HFFc6 (cell line): Measurements from ENCODE around the gene ANGPTL4. TPM values are rescaled to one million over a fixed set of nuclear protein-coding genes. Genes with fewer than 3 reads are reported as not detected.
"Not testable (repeated sequence)": the region's sequence is repeated elsewhere in the genome, so short reads cannot be mapped to it uniquely, and the experiment has no call there.

Source experiments
- DNase-seq: peaks from one replicate; pipeline ENCODE4 v3.0.0-alpha.2; 2018
- H3K27ac Mint-ChIP-seq: 2 replicates; pipeline ENCODE4 v1.8.0; 2020; ENCODE audit warnings: mild to moderate bottlenecking, mixed read lengths
- H3K27me3 Mint-ChIP-seq: 2 replicates; pipeline ENCODE4 v1.8.0; 2021; ENCODE audit warnings: mild to moderate bottlenecking, moderate library complexity, mixed read lengths; ENCODE audit not compliant: insufficient read depth
- H3K36me3 Mint-ChIP-seq: 2 replicates; pipeline ENCODE4 v1.8.0; 2021; ENCODE audit warnings: low read depth, mixed read lengths
- H3K4me1 Mint-ChIP-seq: 2 replicates; pipeline ENCODE4 v1.8.0; 2020; ENCODE audit warnings: low read depth, mixed read lengths
- H3K4me3 Mint-ChIP-seq: 2 replicates; pipeline ENCODE4 v1.8.0; 2020; ENCODE audit warnings: mild to moderate bottlenecking, moderate library complexity, mixed read lengths
- H3K9me3 Mint-ChIP-seq: 2 replicates; pipeline ENCODE4 v1.8.0; 2020; ENCODE audit warnings: mild to moderate bottlenecking, mixed read lengths
- CTCF ChIP-seq: fragments of 200-600 bp; sonication (generic); IDR thresholded peaks from 2 replicates; pipeline ENCODE4 v1.5.0; 2021; ENCODE audit warnings: antibody characterized with exemption, mild to moderate bottlenecking
- total RNA-seq, 6 experiments: library from RNA; stranded (reverse); fragmentation: NEBNext Ultra II Directional; extraction: Animal tissue kit (Norgen Biotek cat#: 25700); gene quantifications; 2 replicates in 1 of 6; 3 replicates in 5 of 6; pipeline ENCODE4 v1.2.3, GENCODE V29; 2021

The ANGPTL4 gene
- total RNA-seq, 6 experiments from 2014 or later, result 1.5 to 9.8 (median 2.0) TPM

DNA sequence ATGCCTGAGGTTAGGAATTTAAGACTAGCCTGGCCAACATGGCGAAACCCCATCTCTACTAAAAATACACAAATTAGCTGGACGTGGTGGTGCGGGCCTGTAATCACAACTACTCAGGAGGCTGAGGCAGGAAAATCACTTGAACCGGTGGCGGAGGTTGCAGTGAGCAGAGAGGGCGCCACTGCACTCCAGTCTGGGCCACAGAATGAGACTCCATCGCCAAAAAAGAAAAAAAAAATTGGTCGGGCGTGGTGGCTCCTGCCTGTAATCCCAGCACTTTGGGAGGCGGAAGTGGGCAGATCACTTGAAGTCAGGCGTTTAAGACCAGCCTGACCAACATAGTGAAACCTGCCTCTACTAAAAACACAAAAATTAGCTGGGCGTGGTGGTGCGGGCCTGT, 46.8 kb downstream of the ANGPTL4 start:
- H3K9me3 Mint-ChIP-seq, H3K4me3 Mint-ChIP-seq, DNase-seq, H3K36me3 Mint-ChIP-seq, H3K27me3 Mint-ChIP-seq, H3K27ac Mint-ChIP-seq: not testable (repeated sequence)
- peak; percentile 38; the same call in 1 of the 2 replicates for TF ChIP-seq CTCF
- H3K4me1 Mint-ChIP-seq, result peaks cover 11% of the 10 kb centered on the region; the same call in 1 of the 2 replicates

DNA sequence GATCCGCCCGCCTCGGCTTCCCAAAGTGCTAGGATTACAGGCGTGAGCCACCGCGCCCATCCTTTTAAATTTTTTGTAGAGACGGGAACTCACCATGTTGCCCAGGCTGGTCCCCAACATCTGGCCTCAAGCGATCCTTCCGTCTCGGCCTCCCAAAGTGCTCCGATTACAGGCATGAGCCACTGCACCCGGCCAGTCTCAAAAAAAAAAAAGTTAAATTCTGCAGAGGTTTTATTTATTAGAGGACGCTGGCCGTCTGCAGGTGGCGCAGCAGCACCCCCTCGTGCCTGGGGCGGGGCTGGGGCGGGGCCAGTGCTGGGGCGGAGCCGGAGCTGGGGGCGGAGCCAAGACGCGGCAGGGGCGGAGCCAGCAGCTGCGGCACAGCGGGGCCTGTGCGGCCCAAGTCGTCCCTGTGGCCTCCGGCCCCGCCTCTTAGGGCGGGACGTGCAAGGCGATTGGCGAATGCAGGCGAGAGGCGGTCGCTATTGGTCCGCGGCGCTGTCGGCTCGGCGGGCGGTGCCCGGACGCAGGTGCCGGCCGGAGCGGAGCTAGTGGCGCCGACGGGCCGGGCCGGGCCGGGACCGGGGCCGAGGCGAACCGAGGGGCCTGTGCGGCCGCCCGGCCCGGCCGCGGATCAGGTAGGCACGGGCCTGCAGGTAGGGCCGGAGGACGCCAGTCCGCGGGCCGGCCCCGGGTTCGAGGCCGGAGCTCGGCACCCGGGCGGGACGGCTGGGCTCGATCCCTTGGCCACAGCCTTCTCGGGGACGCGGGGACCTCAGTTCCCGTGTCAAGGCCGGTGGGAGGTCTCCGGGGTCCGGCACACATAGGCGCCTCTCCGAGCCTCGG, 49.1 kb downstream of the ANGPTL4 start, which contains the start of gene MARCHF2:
Gene MARCHF2, plus strand, starts transcription at position 523 of the 846 bp plus-strand sequence. CDS start 8,536 bp downstream, outside the sequence.
- Mint-ChIP-seq H3K9me3 (no peaks in the 10 kb centered on the region), H3K4me3 (peak within 1 kb of the TSS; percentile 75), H3K27me3 (peaks cover 2% of the 10 kb centered on the region; the same call in 1 of the 2 replicates), H3K36me3 (no peaks in the 10 kb centered on the region), H3K4me1 (peaks cover 11% of the 10 kb centered on the region; the same call in 1 of the 2 replicates), H3K27ac (no peak within 1 kb of the TSS)
- DNase-seq, result peak; percentile 95
- peak; percentile 85 for TF ChIP-seq CTCF

- no peak for DNase-seq
- Mint-ChIP-seq H3K27me3 (peaks cover 2% of the 10 kb centered on the region; the same call in 1 of the 2 replicates), H3K4me1 (peaks cover 11% of the 10 kb centered on the region; the same call in 1 of the 2 replicates), H3K27ac (no peak overlapping the region), H3K4me3 (peak overlapping the region; percentile 75), H3K9me3 (no peaks in the 10 kb centered on the region), H3K36me3 (no peaks in the 10 kb centered on the region)
- no peak for TF ChIP-seq CTCF
These were observed 49.7 kb downstream of the ANGPTL4 start for GRCh38 chr19:8413629-8413995.

GRCh38 chr19:8416796-8417195, 52.8 kb downstream of the ANGPTL4 start:
- TF ChIP-seq CTCF, result no peak
- no peak for DNase-seq
- peaks cover 5% of the 10 kb centered on the region; the same call in 1 of the 2 replicates for H3K4me1 Mint-ChIP-seq
- peaks cover 2% of the 10 kb centered on the region; the same call in 1 of the 2 replicates for H3K27me3 Mint-ChIP-seq
- H3K27ac Mint-ChIP-seq, result no peak overlapping the region
- H3K36me3 Mint-ChIP-seq, result no peaks in the 10 kb centered on the region
- H3K4me3 Mint-ChIP-seq, result no peak overlapping the region
- H3K9me3 Mint-ChIP-seq, result no peaks in the 10 kb centered on the region

- no peak for DNase-seq
- no peak overlapping the region for H3K27ac Mint-ChIP-seq
- no peaks in the 10 kb centered on the region for H3K36me3 Mint-ChIP-seq
These were observed 57.8 kb downstream of the ANGPTL4 start for GRCh38 chr19:8421484-8422461.

More at GRCh38 chr19:8421484-8422461, 57.8 kb downstream of the ANGPTL4 start:
- no peak for TF ChIP-seq CTCF
- no peak overlapping the region for H3K4me3 Mint-ChIP-seq
- H3K9me3 Mint-ChIP-seq, result no peaks in the 10 kb centered on the region
- peaks cover 15% of the 10 kb centered on the region for H3K4me1 Mint-ChIP-seq
- H3K27me3 Mint-ChIP-seq, result no peaks in the 10 kb centered on the region; the same call in 1 of the 2 replicates
